ENCODE results near the gene BSDC1.
A peak's percentile ranks its signal among the peaks of the same experiment; 100 is the strongest.
"Not testable (repeated sequence)": the region's sequence is repeated elsewhere in the genome, so short reads cannot be mapped to it uniquely, and the experiment has no call there.

Gene BSDC1

DNA sequence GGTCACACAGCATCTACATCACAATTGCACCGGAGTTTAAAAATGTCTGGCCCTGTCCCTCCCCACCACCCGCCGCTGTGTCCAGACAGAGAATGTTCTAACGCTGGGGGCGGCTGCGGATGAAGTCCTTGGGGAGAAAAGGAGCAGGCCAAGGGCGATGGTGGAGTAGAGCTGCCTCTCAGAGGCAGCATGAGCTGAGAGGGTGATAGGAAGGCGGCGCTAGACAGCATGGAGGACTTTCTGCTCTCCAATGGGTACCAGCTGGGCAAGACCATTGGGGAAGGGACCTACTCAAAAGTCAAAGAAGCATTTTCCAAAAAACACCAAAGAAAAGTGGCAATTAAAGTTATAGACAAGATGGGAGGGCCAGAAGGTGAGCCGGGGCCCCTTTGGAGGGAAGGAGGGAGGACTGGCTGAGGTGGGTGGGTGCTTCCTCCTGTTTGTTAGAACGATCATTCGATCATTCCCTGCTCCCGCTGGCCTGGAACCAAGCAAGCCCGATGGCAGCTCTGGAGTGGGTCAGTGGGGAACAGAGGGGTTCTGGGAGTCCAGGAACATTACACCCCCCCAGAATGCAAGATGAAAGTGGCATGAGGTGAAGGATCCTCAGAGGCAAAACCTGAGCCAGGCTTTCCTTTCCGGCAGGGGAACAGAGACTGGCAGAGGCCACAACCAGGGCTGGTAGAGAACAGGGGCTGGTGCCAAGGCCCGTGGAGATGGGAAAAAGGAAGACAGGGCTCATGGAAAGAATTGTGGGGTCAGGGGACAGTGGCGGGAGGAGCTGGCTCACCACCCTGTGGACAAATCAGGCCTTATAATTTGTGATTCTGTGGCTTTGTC, 31.5 kb downstream of the BSDC1 start, which contains the start of the genes FAM229A and TSSK3:
Gene FAM229A, minus strand, starts transcription at position 12 of the 840 bp plus-strand sequence. CDS start 394 bp downstream, outside the sequence.
Gene TSSK3, plus strand, starts transcription at position 66 of the 840 bp plus-strand sequence. Its CDS starts 163 bp downstream, at position 229.
- H3K4me3 ChIP-seq (ENCODE audit: insufficient read length, low read depth) = peak within 1 kb of the TSS; percentile 51
- DNase-seq (ENCODE audit: low read depth, low spot score) = no peak
- no peaks in the 10 kb centered on the region for H3K9me3 ChIP-seq (ENCODE audit: insufficient read depth, low read length)
- peaks cover 64% of the 10 kb centered on the region for H3K36me3 ChIP-seq (ENCODE audit: insufficient read depth, insufficient read length, low read length)
- TF ChIP-seq SUZ12 (IDR thresholded peaks at IDR 0.05; ENCODE audit: extremely low read depth, insufficient read depth, insufficient read length) (no peak), ZNF274 (IDR thresholded peaks at IDR 0.05; ENCODE audit: low read depth, low read length) (no peak), YY1 (IDR thresholded peaks at IDR 0.05; ENCODE audit: insufficient read depth, insufficient read length) (no peak)
- H3K9ac ChIP-seq (ENCODE audit: insufficient read length, low read depth) = peak within 1 kb of the TSS; percentile 91
- peaks cover 19% of the 10 kb centered on the region for H3K4me1 ChIP-seq (ENCODE audit: insufficient read depth, insufficient read length)
- H3K27me3 ChIP-seq (ENCODE audit: insufficient read depth, insufficient read length) = peaks cover 5% of the 10 kb centered on the region

GRCh38 chr1:32361674-32362473, 32.4 kb downstream of the BSDC1 start:
- peak overlapping the region; percentile 91 for H3K9ac ChIP-seq (ENCODE audit: insufficient read length, low read depth)
- TF ChIP-seq YY1 (IDR thresholded peaks at IDR 0.05; ENCODE audit: insufficient read depth, insufficient read length) (no peak), ZNF274 (IDR thresholded peaks at IDR 0.05; ENCODE audit: low read depth, low read length) (no peak), SUZ12 (IDR thresholded peaks at IDR 0.05; ENCODE audit: extremely low read depth, insufficient read depth, insufficient read length) (no peak)
- peak; percentile 30 for DNase-seq (ENCODE audit: low read depth, low spot score)
- H3K36me3 ChIP-seq (ENCODE audit: insufficient read depth, insufficient read length, low read length) = peaks cover 59% of the 10 kb centered on the region
- peak overlapping the region; percentile 51 for H3K4me3 ChIP-seq (ENCODE audit: insufficient read length, low read depth)
- H3K9me3 ChIP-seq (ENCODE audit: insufficient read depth, low read length) = no peaks in the 10 kb centered on the region
- peaks cover 16% of the 10 kb centered on the region for H3K4me1 ChIP-seq (ENCODE audit: insufficient read depth, insufficient read length)
- H3K27me3 ChIP-seq (ENCODE audit: insufficient read depth, insufficient read length) = peaks cover 5% of the 10 kb centered on the region

DNA sequence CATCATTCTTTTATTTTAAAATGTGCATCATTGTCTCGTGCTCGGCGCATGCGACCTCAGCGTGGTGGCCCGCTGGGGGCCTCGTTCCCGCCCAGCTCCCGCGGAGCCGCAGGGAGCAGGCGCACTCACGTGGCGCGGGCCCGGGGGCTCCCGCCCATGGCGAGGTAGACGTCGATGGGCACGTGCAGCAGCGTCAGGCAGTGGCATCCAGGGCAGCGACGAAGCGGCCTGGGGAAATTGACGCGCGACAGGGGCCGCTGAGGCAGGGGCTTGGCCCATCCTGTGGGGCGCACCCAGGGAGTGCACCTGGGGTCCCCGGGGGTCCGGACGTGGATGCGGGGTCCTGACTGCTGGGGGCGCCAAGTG, 33.0 kb downstream of the BSDC1 start:
- Histone ChIP-seq H3K27me3 (ENCODE audit: insufficient read depth, insufficient read length) (peaks cover 5% of the 10 kb centered on the region), H3K4me1 (ENCODE audit: insufficient read depth, insufficient read length) (peaks cover 13% of the 10 kb centered on the region)
- TF ChIP-seq ZNF274 (IDR thresholded peaks at IDR 0.05; ENCODE audit: low read depth, low read length) (no peak), SUZ12 (IDR thresholded peaks at IDR 0.05; ENCODE audit: extremely low read depth, insufficient read depth, insufficient read length) (no peak)

GRCh38 chr1:32358435-32358834, 35.8 kb downstream of the BSDC1 start:
- DNase-seq (ENCODE audit: low read depth, low spot score) = no peak
- H3K36me3 ChIP-seq (ENCODE audit: insufficient read depth, insufficient read length, low read length) = peaks cover 46% of the 10 kb centered on the region
- peaks cover 20% of the 10 kb centered on the region for H3K4me1 ChIP-seq (ENCODE audit: insufficient read depth, insufficient read length)
- H3K4me3 ChIP-seq (ENCODE audit: insufficient read length, low read depth) = no peak overlapping the region
- TF ChIP-seq SUZ12 (IDR thresholded peaks at IDR 0.05; ENCODE audit: extremely low read depth, insufficient read depth, insufficient read length) = no peak
- TF ChIP-seq YY1 (IDR thresholded peaks at IDR 0.05; ENCODE audit: insufficient read depth, insufficient read length) = no peak
- no peak for TF ChIP-seq ZNF274 (IDR thresholded peaks at IDR 0.05; ENCODE audit: low read depth, low read length)
- no peak overlapping the region for H3K9ac ChIP-seq (ENCODE audit: insufficient read length, low read depth)
- H3K9me3 ChIP-seq (ENCODE audit: insufficient read depth, low read length) = no peaks in the 10 kb centered on the region
- peaks cover 5% of the 10 kb centered on the region for H3K27me3 ChIP-seq (ENCODE audit: insufficient read depth, insufficient read length)

More for the DNA sequence above, 33.0 kb downstream of the BSDC1 start:
- Histone ChIP-seq H3K36me3 (ENCODE audit: insufficient read depth, insufficient read length, low read length) (peaks cover 53% of the 10 kb centered on the region), H3K4me3 (ENCODE audit: insufficient read length, low read depth) (peak overlapping the region; percentile 6), H3K9ac (ENCODE audit: insufficient read length, low read depth) (peak overlapping the region; percentile 46), H3K9me3 (ENCODE audit: insufficient read depth, low read length) (no peaks in the 10 kb centered on the region)
- no peak for DNase-seq (ENCODE audit: low read depth, low spot score)

GRCh38 chr1:32357614-32358013, 36.6 kb downstream of the BSDC1 start:
- no peaks in the 10 kb centered on the region for H3K9me3 ChIP-seq (ENCODE audit: insufficient read depth, low read length)
- H3K9ac ChIP-seq (ENCODE audit: insufficient read length, low read depth) = no peak overlapping the region
- TF ChIP-seq SUZ12 (IDR thresholded peaks at IDR 0.05; ENCODE audit: extremely low read depth, insufficient read depth, insufficient read length) (no peak), YY1 (IDR thresholded peaks at IDR 0.05; ENCODE audit: insufficient read depth, insufficient read length) (no peak), ZNF274 (IDR thresholded peaks at IDR 0.05; ENCODE audit: low read depth, low read length) (no peak)
- no peak overlapping the region for H3K4me3 ChIP-seq (ENCODE audit: insufficient read length, low read depth)
- H3K4me1 ChIP-seq (ENCODE audit: insufficient read depth, insufficient read length) = peaks cover 22% of the 10 kb centered on the region
- peaks cover 38% of the 10 kb centered on the region for H3K36me3 ChIP-seq (ENCODE audit: insufficient read depth, insufficient read length, low read length)
- DNase-seq (ENCODE audit: low read depth, low spot score) = no peak
- peaks cover 5% of the 10 kb centered on the region for H3K27me3 ChIP-seq (ENCODE audit: insufficient read depth, insufficient read length)

DNA sequence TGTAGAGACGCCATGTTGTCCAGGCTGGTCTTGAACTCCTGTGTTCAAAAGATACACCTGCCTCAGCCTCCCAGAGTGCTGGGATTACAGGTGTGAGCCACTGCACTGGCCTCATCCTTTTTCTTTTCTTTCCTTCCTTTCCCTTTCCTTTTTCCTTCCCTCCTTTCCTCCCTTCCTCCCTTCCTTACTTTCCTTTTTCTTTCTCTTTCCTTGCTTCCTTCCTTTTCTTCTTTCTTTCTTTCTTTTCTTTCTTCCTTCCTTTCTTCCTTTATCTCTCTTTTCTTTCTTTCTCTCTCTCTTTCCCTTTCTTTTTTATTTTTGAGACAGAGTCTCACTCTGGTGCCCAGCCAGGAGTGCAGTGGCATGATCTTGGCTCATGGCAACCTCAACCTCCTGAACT, 37.8 kb downstream of the BSDC1 start:
- H3K9me3 ChIP-seq (ENCODE audit: insufficient read depth, low read length) = no peaks in the 10 kb centered on the region
- peaks cover 5% of the 10 kb centered on the region for H3K27me3 ChIP-seq (ENCODE audit: insufficient read depth, insufficient read length)
- no peak for DNase-seq (ENCODE audit: low read depth, low spot score)
- no peak overlapping the region for H3K9ac ChIP-seq (ENCODE audit: insufficient read length, low read depth)
- no peak overlapping the region for H3K4me3 ChIP-seq (ENCODE audit: insufficient read length, low read depth)
- peaks cover 37% of the 10 kb centered on the region for H3K36me3 ChIP-seq (ENCODE audit: insufficient read depth, insufficient read length, low read length)
- peaks cover 22% of the 10 kb centered on the region for H3K4me1 ChIP-seq (ENCODE audit: insufficient read depth, insufficient read length)
- TF ChIP-seq ZNF274 (IDR thresholded peaks at IDR 0.05; ENCODE audit: low read depth, low read length) = no peak
- TF ChIP-seq SUZ12 (IDR thresholded peaks at IDR 0.05; ENCODE audit: extremely low read depth, insufficient read depth, insufficient read length) = no peak
- TF ChIP-seq YY1 (IDR thresholded peaks at IDR 0.05; ENCODE audit: insufficient read depth, insufficient read length) = no peak

GRCh38 chr1:32355778-32356177, 38.5 kb downstream of the BSDC1 start:
- not testable (repeated sequence) for DNase-seq (ENCODE audit: low read depth, low spot score); H3K9me3 ChIP-seq (ENCODE audit: insufficient read depth, low read length); H3K9ac ChIP-seq (ENCODE audit: insufficient read length, low read depth); H3K4me3 ChIP-seq (ENCODE audit: insufficient read length, low read depth); H3K27me3 ChIP-seq (ENCODE audit: insufficient read depth, insufficient read length)
- Histone ChIP-seq H3K4me1 (ENCODE audit: insufficient read depth, insufficient read length) (peaks cover 18% of the 10 kb centered on the region), H3K36me3 (ENCODE audit: insufficient read depth, insufficient read length, low read length) (peaks cover 34% of the 10 kb centered on the region)
